ENCODE measurements around the gene PTPRM.

DNA sequence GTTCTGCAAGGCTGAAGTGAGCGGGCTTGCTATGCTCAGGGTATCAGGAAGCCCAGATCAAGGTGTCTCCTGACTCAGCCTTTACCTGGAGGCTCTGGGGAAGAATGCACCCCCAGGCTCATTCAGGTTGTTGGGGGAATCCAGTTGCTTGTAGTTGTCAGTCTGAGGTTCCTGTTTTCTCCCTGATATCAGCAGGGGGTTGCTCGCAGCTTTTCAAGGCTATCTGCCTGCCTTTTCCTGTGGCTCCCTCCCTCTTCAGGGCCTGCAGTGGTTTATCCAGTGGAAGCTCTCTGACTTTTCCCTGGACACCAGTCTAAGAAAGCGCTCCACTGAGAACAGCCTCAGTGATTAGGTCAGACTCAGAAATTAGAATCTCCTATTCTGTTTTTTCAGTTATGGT is 116.6 kb downstream of the PTPRM start:
- TF ChIP-seq EP300 (conservative IDR thresholded peaks at IDR 0.05; ENCODE audit: poor library complexity, severe bottlenecking) (no peak), CTCF (IDR thresholded peaks at IDR 0.05; ENCODE audit: poor library complexity, severe bottlenecking) (no peak), EZH2 (IDR thresholded peaks at IDR 0.05; ENCODE audit: borderline replicate concordance, insufficient read depth, low read length, poor library complexity, severe bottlenecking) (no peak)
- TF ChIP-seq, protein P1, sequence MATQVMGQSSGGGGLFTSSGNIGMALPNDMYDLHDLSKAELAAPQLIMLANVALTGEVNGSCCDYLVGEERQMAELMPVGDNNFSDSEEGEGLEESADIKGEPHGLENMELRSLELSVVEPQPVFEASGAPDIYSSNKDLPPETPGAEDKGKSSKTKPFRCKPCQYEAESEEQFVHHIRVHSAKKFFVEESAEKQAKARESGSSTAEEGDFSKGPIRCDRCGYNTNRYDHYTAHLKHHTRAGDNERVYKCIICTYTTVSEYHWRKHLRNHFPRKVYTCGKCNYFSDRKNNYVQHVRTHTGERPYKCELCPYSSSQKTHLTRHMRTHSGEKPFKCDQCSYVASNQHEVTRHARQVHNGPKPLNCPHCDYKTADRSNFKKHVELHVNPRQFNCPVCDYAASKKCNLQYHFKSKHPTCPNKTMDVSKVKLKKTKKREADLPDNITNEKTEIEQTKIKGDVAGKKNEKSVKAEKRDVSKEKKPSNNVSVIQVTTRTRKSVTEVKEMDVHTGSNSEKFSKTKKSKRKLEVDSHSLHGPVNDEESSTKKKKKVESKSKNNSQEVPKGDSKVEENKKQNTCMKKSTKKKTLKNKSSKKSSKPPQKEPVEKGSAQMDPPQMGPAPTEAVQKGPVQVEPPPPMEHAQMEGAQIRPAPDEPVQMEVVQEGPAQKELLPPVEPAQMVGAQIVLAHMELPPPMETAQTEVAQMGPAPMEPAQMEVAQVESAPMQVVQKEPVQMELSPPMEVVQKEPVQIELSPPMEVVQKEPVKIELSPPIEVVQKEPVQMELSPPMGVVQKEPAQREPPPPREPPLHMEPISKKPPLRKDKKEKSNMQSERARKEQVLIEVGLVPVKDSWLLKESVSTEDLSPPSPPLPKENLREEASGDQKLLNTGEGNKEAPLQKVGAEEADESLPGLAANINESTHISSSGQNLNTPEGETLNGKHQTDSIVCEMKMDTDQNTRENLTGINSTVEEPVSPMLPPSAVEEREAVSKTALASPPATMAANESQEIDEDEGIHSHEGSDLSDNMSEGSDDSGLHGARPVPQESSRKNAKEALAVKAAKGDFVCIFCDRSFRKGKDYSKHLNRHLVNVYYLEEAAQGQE (IDR thresholded peaks at IDR 0.05; ENCODE audit: borderline replicate concordance) = no peak
